ENCODE measurements around the gene ZMYND19. TPM values are rescaled to one million over a fixed set of nuclear protein-coding genes. Genes with fewer than 3 reads are reported as not detected.
A peak's percentile ranks its signal among the peaks of the same experiment; 100 is the strongest.

The ZMYND19 gene
- total and polyA plus RNA-seq, 3 experiments from 2014 or later = 11.2 to 72.5 (median 71.2) TPM

- no peaks in the 10 kb centered on the region for H3K27me3 ChIP-seq (ENCODE audit: insufficient read depth, low read length, poor library complexity, severe bottlenecking)
- H3K27ac ChIP-seq (ENCODE audit: low read depth, low read length) = no peak overlapping the region
- Mint-ChIP-seq H3K4me3 (peak overlapping the region in 2 of 7 donors; percentile 30 to 68), H3K4me1 (peaks cover 15 to 19% (median 16%) of the 10 kb centered on the region in 3 donors), H3K27ac (peak overlapping the region in 3 of 8 donors; percentile 26 to 65 (median 35)), H3K27me3 (peaks cover 0 to 3% of the 10 kb centered on the region in 2 donors), H3K9me3 (no peaks in the 10 kb centered on the region), H3K36me3 (peaks cover 0 to 46% (median 4%) of the 10 kb centered on the region in 3 donors)
- no peak overlapping the region for H3K4me3 ChIP-seq (ENCODE audit: low read length)
- no peak for DNase-seq
- CTCF ChIA-PET = no interaction called here
- H3K4me1 ChIP-seq (ENCODE audit: insufficient read depth, low read length) = peaks cover 16% of the 10 kb centered on the region
- H3K36me3 ChIP-seq (ENCODE audit: insufficient read depth, low read length) = peaks cover 2% of the 10 kb centered on the region
- POLR2A ChIA-PET = no interaction called here
- no peaks in the 10 kb centered on the region for H3K9me3 ChIP-seq (ENCODE audit: low read length)
Observed at GRCh38 chr9:137581361-137582285, 8.7 kb downstream of the ZMYND19 start.

- no peak overlapping the region for H3K27ac Mint-ChIP-seq
- peaks cover 19 to 26% (median 22%) of the 10 kb centered on the region in 3 donors for H3K4me1 Mint-ChIP-seq
- ChIA-PET POLR2A (no interaction called here), CTCF (interaction anchor here (1.0 kb wide), 1 partner anchor 20 kb away, joined by 3 read pairs; no protein-coding TSS in a partner anchor)
- H3K36me3 Mint-ChIP-seq = peaks cover 0 to 45% (median under 1%) of the 10 kb centered on the region in 3 donors
- H3K4me1 ChIP-seq (ENCODE audit: insufficient read depth, low read length) = peaks cover 23% of the 10 kb centered on the region
- H3K27me3 Mint-ChIP-seq = peaks cover 0 to 3% of the 10 kb centered on the region in 2 donors
- H3K36me3 ChIP-seq (ENCODE audit: insufficient read depth, low read length) = peaks cover 4% of the 10 kb centered on the region
- no peak overlapping the region for H3K4me3 ChIP-seq (ENCODE audit: low read length)
- DNase-seq = no peak
- no peak overlapping the region for H3K4me3 Mint-ChIP-seq
- H3K27me3 ChIP-seq (ENCODE audit: insufficient read depth, low read length, poor library complexity, severe bottlenecking) = no peaks in the 10 kb centered on the region
- no peaks in the 10 kb centered on the region for H3K9me3 ChIP-seq (ENCODE audit: low read length)
- no peak overlapping the region for H3K27ac ChIP-seq (ENCODE audit: low read depth, low read length)
- H3K9me3 Mint-ChIP-seq = no peaks in the 10 kb centered on the region
Observed at GRCh38 chr9:137580954-137581322, 9.4 kb downstream of the ZMYND19 start.

DNA sequence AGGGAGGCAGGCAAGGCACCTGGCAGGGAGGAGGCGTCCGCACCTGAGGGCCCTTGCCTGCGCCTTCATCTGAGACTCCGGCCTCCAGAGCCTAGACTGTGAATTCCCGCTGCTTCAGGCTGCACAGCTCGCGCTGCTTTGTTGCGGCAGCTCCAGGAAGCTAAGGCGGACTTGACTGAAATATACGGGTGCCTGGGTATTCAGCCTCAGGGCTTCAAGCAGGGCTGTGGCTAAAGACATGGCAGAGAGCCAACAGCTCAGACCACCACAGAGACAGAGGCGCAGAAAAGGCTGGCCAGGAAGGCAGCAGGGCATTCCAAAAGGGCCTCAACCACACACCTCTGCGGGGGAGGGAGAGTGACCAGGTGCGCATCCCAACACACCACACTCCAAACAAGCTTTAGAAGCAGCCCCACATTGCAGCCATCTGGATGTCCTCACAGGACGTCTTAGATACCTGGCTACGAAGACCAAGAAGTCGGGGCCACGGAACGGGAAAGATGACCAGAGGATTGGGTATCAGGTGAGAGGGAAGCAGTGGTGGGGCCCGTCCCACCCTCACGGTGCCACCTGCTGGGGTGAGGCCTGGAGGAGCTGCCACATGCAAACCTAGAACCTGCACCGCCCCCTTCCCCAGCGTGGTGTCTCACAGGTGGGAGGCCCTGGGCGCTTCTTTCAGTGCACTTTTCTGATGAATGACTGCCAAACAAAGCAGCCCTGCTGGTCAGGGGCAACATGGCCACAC, 9.9 kb downstream of the ZMYND19 start:
- POLR2A ChIA-PET = interaction anchor here (0.8 kb wide), 1 partner anchor 38 kb away, joined by 5 read pairs; the partner anchor contains the start of gene EHMT1
- Mint-ChIP-seq H3K27me3 (peaks cover 0 to 3% of the 10 kb centered on the region in 2 donors), H3K4me1 (peaks cover 25 to 32% (median 28%) of the 10 kb centered on the region in 3 donors), H3K9me3 (no peaks in the 10 kb centered on the region), H3K4me3 (no peak overlapping the region), H3K36me3 (peaks cover 0 to 47% (median 4%) of the 10 kb centered on the region in 3 donors), H3K27ac (peak overlapping the region in 1 of 8 donors; percentile 21)
- H3K4me1 ChIP-seq (ENCODE audit: insufficient read depth, low read length) = peaks cover 26% of the 10 kb centered on the region
- no peaks in the 10 kb centered on the region for H3K27me3 ChIP-seq (ENCODE audit: insufficient read depth, low read length, poor library complexity, severe bottlenecking)
- peaks cover 8% of the 10 kb centered on the region for H3K36me3 ChIP-seq (ENCODE audit: insufficient read depth, low read length)
- no peak overlapping the region for H3K4me3 ChIP-seq (ENCODE audit: low read length)
- no peak for DNase-seq
- H3K27ac ChIP-seq (ENCODE audit: low read depth, low read length) = no peak overlapping the region
- CTCF ChIA-PET = interaction anchor here (1.0 to 2.6 kb wide), 4 partner anchors 10 to 24 kb away, joined by 3 to 13 read pairs (median 8); partner anchors contain the start of genes ARRDC1 and ZMYND19
- H3K9me3 ChIP-seq (ENCODE audit: low read length) = no peaks in the 10 kb centered on the region

DNA sequence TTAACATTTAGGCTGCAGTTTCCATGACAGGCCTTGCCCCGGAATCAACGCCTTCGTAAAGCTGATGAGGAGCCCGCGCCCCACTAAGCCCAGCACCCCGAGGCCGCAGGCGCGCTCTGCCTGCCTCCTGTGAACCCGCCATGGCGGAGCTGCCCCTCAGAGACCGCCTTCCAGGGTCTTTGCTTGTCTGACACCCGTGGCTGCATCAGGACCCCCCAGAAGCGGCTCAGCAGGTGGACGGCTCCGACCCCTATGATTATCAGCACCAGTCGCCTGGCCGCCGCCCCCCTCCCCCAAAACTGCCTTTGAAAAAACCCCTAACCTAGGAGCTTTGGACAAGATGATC, 11.1 kb downstream of the ZMYND19 start:
- H3K4me1 ChIP-seq (ENCODE audit: insufficient read depth, low read length) = peaks cover 26% of the 10 kb centered on the region
- peaks cover 0 to 50% (median 9%) of the 10 kb centered on the region in 3 donors for H3K36me3 Mint-ChIP-seq
- H3K4me3 Mint-ChIP-seq = peak overlapping the region; percentile 73 to 91 (median 82)
- H3K36me3 ChIP-seq (ENCODE audit: insufficient read depth, low read length) = peaks cover 12% of the 10 kb centered on the region
- peak overlapping the region; percentile 65 for H3K27ac ChIP-seq (ENCODE audit: low read depth, low read length)
- DNase-seq = peak in 1 of 5 donors; percentile 9
- no peaks in the 10 kb centered on the region for H3K27me3 ChIP-seq (ENCODE audit: insufficient read depth, low read length, poor library complexity, severe bottlenecking)
- H3K27ac Mint-ChIP-seq = peak overlapping the region in 7 of 8 donors; percentile 63 to 90 (median 78)
- H3K9me3 ChIP-seq (ENCODE audit: low read length) = no peaks in the 10 kb centered on the region
- peaks cover 0 to 3% of the 10 kb centered on the region in 2 donors for H3K27me3 Mint-ChIP-seq
- peak overlapping the region; percentile 78 for H3K4me3 ChIP-seq (ENCODE audit: low read length)
- CTCF ChIA-PET = interaction anchor here (0.7 to 2.6 kb wide), 11 partner anchors 8 to 69 kb away, joined by 3 to 13 read pairs (median 7); partner anchors contain the start of genes ARRDC1, EHMT1, MRPL41 and PNPLA7
- H3K9me3 Mint-ChIP-seq = no peaks in the 10 kb centered on the region
- H3K4me1 Mint-ChIP-seq = peaks cover 29 to 41% (median 31%) of the 10 kb centered on the region in 3 donors
- POLR2A ChIA-PET = interaction anchor here (0.8 to 1.5 kb wide), 3 partner anchors 26 to 39 kb away, joined by 5 read pairs; partner anchors contain the start of genes ARRDC1, EHMT1 and MRPL41

DNA sequence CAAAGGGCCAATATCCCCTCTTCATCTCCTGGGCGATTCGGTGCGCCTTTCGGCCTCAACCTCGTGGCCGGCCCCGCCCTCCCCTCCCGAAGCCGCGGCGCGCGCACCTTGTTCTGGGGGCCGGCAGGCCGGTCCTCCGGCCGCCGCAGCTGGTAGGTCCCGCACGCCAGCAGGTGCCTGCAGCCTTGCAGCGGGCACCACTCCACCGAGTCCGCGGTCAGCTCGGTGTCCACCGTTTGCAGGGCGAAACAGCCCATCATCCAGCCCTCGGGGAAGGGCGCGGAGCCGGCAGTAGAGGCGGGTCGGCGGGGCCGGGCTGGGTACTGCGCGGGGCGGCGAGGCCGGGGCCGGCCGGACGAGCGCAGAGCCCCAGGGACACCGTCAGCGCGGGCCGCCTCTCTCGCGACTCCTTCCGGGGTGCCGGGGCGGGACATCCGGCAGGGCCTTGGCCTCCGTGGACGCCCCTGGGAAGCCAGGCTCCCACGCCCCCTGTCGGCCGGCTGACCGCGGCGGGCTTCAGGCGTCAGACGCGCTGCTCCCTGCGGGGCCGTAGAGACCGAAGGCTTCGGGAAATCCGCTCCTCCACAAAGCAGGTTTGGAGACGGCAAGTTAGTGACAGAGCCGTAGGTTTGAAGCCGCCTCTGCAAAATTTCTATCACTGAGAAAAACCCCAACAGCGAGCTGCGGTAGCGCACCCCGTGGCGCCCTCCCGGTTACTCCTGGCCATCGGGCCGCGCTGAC, 11.6 kb downstream of the ZMYND19 start, which contains the start of gene DPH7:
Gene DPH7, minus strand, starts transcription at position 408 of the 741 bp plus-strand sequence. Its CDS starts 148 bp downstream, at position 260.
- Histone ChIP-seq H3K36me3 (ENCODE audit: insufficient read depth, low read length) (peaks cover 15% of the 10 kb centered on the region), H3K27ac (ENCODE audit: low read depth, low read length) (peak within 1 kb of the TSS; percentile 65)

DNA sequence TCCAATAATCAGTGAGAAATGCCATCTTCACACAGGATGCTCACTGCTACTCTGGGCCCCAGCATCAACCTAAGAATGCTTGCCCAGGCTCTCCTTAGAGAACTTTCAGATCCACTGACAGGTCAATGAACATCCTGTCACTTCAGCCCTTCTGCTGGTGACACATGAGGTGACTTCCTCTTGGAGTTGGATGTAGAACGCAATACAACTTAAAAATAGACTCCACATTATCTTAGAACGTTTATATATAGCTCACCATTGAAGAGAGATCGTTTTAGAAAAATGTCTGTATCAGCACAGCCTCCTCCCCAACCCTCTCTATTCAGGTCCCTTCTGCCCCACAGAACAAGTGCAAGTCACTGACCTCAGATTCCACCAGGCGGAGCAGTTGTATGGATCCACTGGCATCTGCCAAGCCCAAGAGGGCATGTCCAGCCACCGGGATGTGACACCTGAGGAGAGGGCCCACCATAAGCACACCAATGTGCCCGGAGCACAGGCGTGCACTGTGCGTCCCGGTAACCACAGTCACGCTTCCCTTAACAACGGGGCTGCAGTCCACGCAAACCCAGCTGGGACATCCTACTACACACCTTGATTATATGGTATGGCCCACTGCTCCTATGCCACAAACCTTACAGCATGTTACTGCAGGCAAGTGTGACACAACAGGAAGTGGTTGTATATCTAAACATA, 14.4 kb downstream of the ZMYND19 start:
- Histone ChIP-seq H3K36me3 (ENCODE audit: insufficient read depth, low read length) (peaks cover 26% of the 10 kb centered on the region), H3K4me3 (ENCODE audit: low read length) (no peak overlapping the region), H3K27me3 (ENCODE audit: insufficient read depth, low read length, poor library complexity, severe bottlenecking) (no peaks in the 10 kb centered on the region), H3K4me1 (ENCODE audit: insufficient read depth, low read length) (peaks cover 26% of the 10 kb centered on the region), H3K27ac (ENCODE audit: low read depth, low read length) (no peak overlapping the region), H3K9me3 (ENCODE audit: low read length) (no peaks in the 10 kb centered on the region)
- Mint-ChIP-seq H3K27ac (peak overlapping the region in 6 of 8 donors; percentile 26 to 74 (median 38)), H3K36me3 (peaks cover 0 to 44% (median 17%) of the 10 kb centered on the region in 3 donors), H3K9me3 (no peaks in the 10 kb centered on the region), H3K4me3 (peak overlapping the region; percentile 24 to 86 (median 62)), H3K27me3 (no peaks in the 10 kb centered on the region), H3K4me1 (peaks cover 31 to 42% (median 32%) of the 10 kb centered on the region in 3 donors)
- CTCF ChIA-PET = no interaction called here
- POLR2A ChIA-PET = interaction anchor here (1.4 kb wide), 1 partner anchor 24 kb away, joined by 4 read pairs; the partner anchor contains the start of gene MRPL41
- no peak for DNase-seq

More for the DNA sequence above, 11.6 kb downstream of the ZMYND19 start, which contains the start of gene DPH7:
- ChIA-PET POLR2A (interaction anchor here (0.8 to 1.5 kb wide), 2 partner anchors 26 to 27 kb away, joined by 5 read pairs; partner anchors contain the start of genes ARRDC1 and MRPL41), CTCF (interaction anchor here (0.7 to 2.6 kb wide), 11 partner anchors 8 to 69 kb away, joined by 3 to 13 read pairs (median 7); partner anchors contain the start of genes ARRDC1, EHMT1, MRPL41 and PNPLA7)
- DNase-seq = peak; percentile 89 to 97 (median 94)
- peaks cover 26% of the 10 kb centered on the region for H3K4me1 ChIP-seq (ENCODE audit: insufficient read depth, low read length)
- H3K9me3 ChIP-seq (ENCODE audit: low read length) = no peaks in the 10 kb centered on the region
- no peaks in the 10 kb centered on the region for H3K27me3 ChIP-seq (ENCODE audit: insufficient read depth, low read length, poor library complexity, severe bottlenecking)
- Mint-ChIP-seq H3K4me1 (peaks cover 29 to 41% (median 31%) of the 10 kb centered on the region in 3 donors), H3K36me3 (peaks cover 0 to 53% (median 13%) of the 10 kb centered on the region in 3 donors), H3K4me3 (peak within 1 kb of the TSS; percentile 79 to 91 (median 83)), H3K27me3 (peaks cover 0 to 3% of the 10 kb centered on the region in 2 donors), H3K27ac (peak within 1 kb of the TSS; percentile 41 to 93 (median 79)), H3K9me3 (no peaks in the 10 kb centered on the region)
- peak within 1 kb of the TSS; percentile 78 for H3K4me3 ChIP-seq (ENCODE audit: low read length)
